Measurements from ENCODE around the gene GPR34. TPM values are rescaled to one million over a fixed set of nuclear protein-coding genes. Genes with fewer than 3 reads are reported as not detected.
A peak's percentile ranks its signal among the peaks of the same experiment; 100 is the strongest.

The GPR34 gene
- total RNA-seq, 2 experiments from 2014 or later: not detected

GRCh38 chrX:41693024-41693423 lies 4.3 kb downstream of the GPR34 start:
- H3K4me1 Mint-ChIP-seq (ENCODE audit: low read depth): peaks cover 46% of the 10 kb centered on the region
- no peaks in the 10 kb centered on the region for H3K27me3 Mint-ChIP-seq
- Histone ChIP-seq H3K36me3 (ENCODE audit: insufficient read depth, low read length) (peaks cover 2% of the 10 kb centered on the region), H3K4me1 (ENCODE audit: insufficient read depth, low read length) (peaks cover 4% of the 10 kb centered on the region), H3K27me3 (ENCODE audit: control insufficient read depth in 1 of 2, insufficient read depth in 2 of 2, low read length in 2 of 2) (no peaks in the 10 kb centered on the region), H3K9me3 (ENCODE audit: control insufficient read depth in 1 of 2, insufficient read depth in 1 of 2, low read length in 2 of 2) (no peaks in the 10 kb centered on the region), H3K4me3 (ENCODE audit: low read length) (no peak overlapping the region), H3K27ac (ENCODE audit: low read depth in 1 of 2, low read length in 2 of 2) (no peak overlapping the region)
- peak in 1 of 14 experiments; percentile 16 for DNase-seq
- POLR2A ChIA-PET: no interaction called here
- CTCF ChIA-PET: no interaction called here
- peaks cover 4% of the 10 kb centered on the region for H3K36me3 Mint-ChIP-seq (ENCODE audit: low read depth)
- TF ChIP-seq CTCF (IDR thresholded peaks at IDR 0.05): no peak
- H3K9me3 Mint-ChIP-seq: no peaks in the 10 kb centered on the region
- no peak overlapping the region for H3K27ac Mint-ChIP-seq
- intact Hi-C loops (cut with DNase I, micrococcal nuclease): no loop called here
- H3K4me3 Mint-ChIP-seq: no peak overlapping the region
- ATAC-seq (ENCODE audit: poor library complexity): no peak

DNA sequence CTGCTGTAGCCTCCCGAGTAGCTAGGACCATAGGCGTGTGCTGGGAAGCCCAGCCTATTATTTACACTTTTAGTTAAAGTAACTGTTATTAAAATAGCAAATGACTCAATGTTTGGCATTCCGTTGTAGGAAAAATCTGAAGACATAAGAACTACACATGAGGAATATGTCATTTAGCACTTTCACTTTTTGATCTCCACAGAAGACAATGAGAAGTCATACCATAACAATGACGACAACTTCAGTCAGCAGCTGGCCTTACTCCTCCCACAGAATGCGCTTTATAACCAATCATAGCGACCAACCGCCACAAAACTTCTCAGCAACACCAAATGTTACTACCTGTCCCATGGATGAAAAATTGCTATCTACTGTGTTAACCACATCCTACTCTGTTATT lies 6.7 kb downstream of the GPR34 start:
- Mint-ChIP-seq H3K4me3 (no peak overlapping the region), H3K4me1 (ENCODE audit: low read depth) (peaks cover 37% of the 10 kb centered on the region), H3K27ac (no peak overlapping the region), H3K27me3 (no peaks in the 10 kb centered on the region), H3K9me3 (no peaks in the 10 kb centered on the region), H3K36me3 (ENCODE audit: low read depth) (peaks cover 4% of the 10 kb centered on the region)
- TF ChIP-seq CTCF (IDR thresholded peaks at IDR 0.05): no peak
- CTCF ChIA-PET: no interaction called here
- H3K27me3 ChIP-seq (ENCODE audit: control insufficient read depth in 1 of 2, insufficient read depth in 2 of 2, low read length in 2 of 2): no peaks in the 10 kb centered on the region
- H3K27ac ChIP-seq (ENCODE audit: low read depth in 1 of 2, low read length in 2 of 2): no peak overlapping the region
- POLR2A ChIA-PET: no interaction called here
- peaks cover 4% of the 10 kb centered on the region for H3K4me1 ChIP-seq (ENCODE audit: insufficient read depth, low read length)
- H3K9me3 ChIP-seq (ENCODE audit: control insufficient read depth in 1 of 2, insufficient read depth in 1 of 2, low read length in 2 of 2): no peaks in the 10 kb centered on the region
- peak; percentile 58 for ATAC-seq (ENCODE audit: poor library complexity)
- no peak overlapping the region for H3K4me3 ChIP-seq (ENCODE audit: low read length)
- H3K36me3 ChIP-seq (ENCODE audit: insufficient read depth, low read length): peaks cover 2% of the 10 kb centered on the region
- intact Hi-C loops (cut with DNase I, micrococcal nuclease): no loop called here
- DNase-seq: peak in 3 of 14 experiments; percentile 35 to 64 (median 52)

- Mint-ChIP-seq H3K9me3 (no peaks in the 10 kb centered on the region), H3K4me3 (no peak overlapping the region), H3K36me3 (ENCODE audit: low read depth) (peaks cover 21% of the 10 kb centered on the region), H3K27ac (no peak overlapping the region), H3K27me3 (no peaks in the 10 kb centered on the region), H3K4me1 (ENCODE audit: low read depth) (peaks cover 38% of the 10 kb centered on the region)
- H3K36me3 ChIP-seq (ENCODE audit: insufficient read depth, low read length): peaks cover 2% of the 10 kb centered on the region
- CTCF ChIA-PET: no interaction called here
- DNase-seq (no peak), ATAC-seq (ENCODE audit: poor library complexity) (no peak)
- peaks cover 14% of the 10 kb centered on the region for H3K4me1 ChIP-seq (ENCODE audit: insufficient read depth, low read length)
- no peak for TF ChIP-seq CTCF (IDR thresholded peaks at IDR 0.05)
- H3K27ac ChIP-seq (ENCODE audit: low read depth in 1 of 2, low read length in 2 of 2): no peak overlapping the region
- no peaks in the 10 kb centered on the region for H3K9me3 ChIP-seq (ENCODE audit: control insufficient read depth in 1 of 2, insufficient read depth in 1 of 2, low read length in 2 of 2)
- no peak overlapping the region for H3K4me3 ChIP-seq (ENCODE audit: low read length)
- H3K27me3 ChIP-seq (ENCODE audit: control insufficient read depth in 1 of 2, insufficient read depth in 2 of 2, low read length in 2 of 2): no peaks in the 10 kb centered on the region
- POLR2A ChIA-PET: no interaction called here
- intact Hi-C loops (cut with DNase I, micrococcal nuclease): no loop called here
Measured at GRCh38 chrX:41703574-41704029, 14.8 kb downstream of the GPR34 start.
